PC-9 (cell line): ENCODE data around the gene MFN1. TPM values are rescaled to one million over a fixed set of nuclear protein-coding genes. Genes with fewer than 3 reads are reported as not detected.

ENCODE experiments used
- BruUV-seq: library from RNA; stranded (reverse); fragments of 400-500 nt; replicated peaks from 2 replicates; lab custom pipeline; 2021; lab: Mats Ljungman, UMichigan
- CTCF ChIA-PET: fragments of 300-600 bp; sonication (Branson Sonifier 250); formaldehyde crosslinking; loops from one replicate; lab custom pipeline; 2022; ENCODE audit warnings: antibody characterized with exemption; lab: Charles Lee
- POLR2A ChIA-PET: fragments of 300-600 bp; sonication (Branson Sonifier 250); formaldehyde crosslinking; loops from one replicate; lab custom pipeline; 2022; ENCODE audit warnings: antibody characterized with exemption; ENCODE audit not compliant: unreplicated experiment; lab: Charles Lee
- DNase-seq, 2 experiments: peaks; one replicate each; pipeline versions ENCODE4 v3.0.0 to v3.0.0-alpha.2; 2015 to 2022; ENCODE audit warnings: mixed read lengths in 1 of 2
- H2AFZ ChIP-seq: fragments of 200-600 bp; sonication (generic); 2 replicates; pipeline ENCODE4 v1.8.1; 2017; ENCODE audit warnings: antibody characterized with exemption
- H3F3A ChIP-seq: fragments of 200-600 bp; sonication (generic); 2 replicates; pipeline ENCODE4 v1.8.1; 2017; ENCODE audit warnings: antibody characterized with exemption, mild to moderate bottlenecking, low read depth; ENCODE audit not compliant: insufficient read depth
- H3K27ac ChIP-seq: fragments of 200-600 bp; sonication (generic); 2 replicates; pipeline ENCODE4 v1.6.1; 2016; ENCODE audit warnings: mixed run types
- H3K27me3 ChIP-seq: fragments of 200-600 bp; sonication (generic); 2 replicates; pipeline ENCODE4 v1.6.1; 2016; ENCODE audit warnings: low read depth, mixed run types; ENCODE audit not compliant: insufficient read depth
- H3K36me3 ChIP-seq: fragments of 200-600 bp; sonication (generic); 2 replicates; pipeline ENCODE4 v1.6.1; 2016; ENCODE audit warnings: low read depth, mixed run types
- H3K4me1 ChIP-seq: fragments of 200-600 bp; sonication (generic); replicated peaks from 2 replicates; pipeline ENCODE4 v1.6.1; 2016; ENCODE audit warnings: mixed run types; ENCODE audit not compliant: insufficient read depth
- H3K4me2 ChIP-seq: fragments of 200-600 bp; sonication (generic); 2 replicates; pipeline ENCODE4 v1.6.1; 2017; ENCODE audit warnings: mixed run types
- H3K4me3 ChIP-seq: fragments of 200-600 bp; sonication (generic); 2 replicates; pipeline ENCODE4 v1.6.1; 2016; ENCODE audit warnings: mixed run types
- H3K79me2 ChIP-seq: fragments of 200-600 bp; sonication (generic); 2 replicates; pipeline ENCODE4 v1.6.1; 2017; ENCODE audit warnings: low read depth, mixed run types
- H3K9me2 ChIP-seq: fragments of 200-600 bp; sonication (generic); 2 replicates; pipeline ENCODE4 v1.8.1; 2017; ENCODE audit warnings: mild to moderate bottlenecking; ENCODE audit not compliant: insufficient read depth
- H3K9me3 ChIP-seq: fragments of 200-600 bp; sonication (generic); 2 replicates; pipeline ENCODE4 v1.8.1; 2016; ENCODE audit warnings: low read depth; ENCODE audit not compliant: insufficient read depth
- H4K20me1 ChIP-seq: fragments of 200-600 bp; sonication (generic); 2 replicates; pipeline ENCODE4 v1.8.1; 2017; ENCODE audit not compliant: insufficient read depth
- CTCF ChIP-seq: fragments of 200-600 bp; sonication (generic); conservative IDR thresholded peaks from 2 replicates; pipeline ENCODE4 v1.6.1; 2017; ENCODE audit warnings: mixed run types, antibody characterized with exemption, mild to moderate bottlenecking, moderate library complexity
- EZH2 ChIP-seq: fragments of 200-600 bp; sonication (generic); IDR thresholded peaks from 2 replicates; pipeline ENCODE4 v1.8.0; 2017; ENCODE audit warnings: antibody characterized with exemption, low read depth
- intact Hi-C: fragments of 100-400 bp; cut with micrococcal nuclease; formaldehyde crosslinking; loops from one replicate; pipeline ENCODE4 v1.10.0; 2022; ENCODE audit not compliant: unreplicated experiment
- total RNA-seq: library from RNA; stranded (reverse); gene quantifications from 2 replicates; pipeline ENCODE4 v1.2.3, GENCODE V29; 2021

MFN1 gene
- total RNA-seq, 1 experiment from 2014 or later, result 69.1 TPM

GRCh38 chr3:179391906-179392305 is 44.4 kb downstream of the MFN1 start:
- H4K20me1 ChIP-seq, result 0 out of 2 replicates have a peak, but pooled peaks cover 3% of the 10 kb centered on the region
- TF ChIP-seq EZH2 (no peak), CTCF (no peak)
- H3K4me3 ChIP-seq, result no peak overlapping the region
- BruUV-seq, result no TSS peak
- H3K9me3 ChIP-seq, result no peaks in the 10 kb centered on the region
- no peak overlapping the region for H3K27ac ChIP-seq
- DNase-seq, result no peak
- H3K36me3 ChIP-seq, result peaks cover 44% of the 10 kb centered on the region
- CTCF ChIA-PET, result no interaction called here
- no peaks in the 10 kb centered on the region for H3K27me3 ChIP-seq
- H2AFZ ChIP-seq, result no peak overlapping the region
- intact Hi-C loops, result no loop called here
- POLR2A ChIA-PET, result no interaction called here
- H3K79me2 ChIP-seq, result no peaks in the 10 kb centered on the region
- no peak overlapping the region for H3K4me2 ChIP-seq
- no peaks in the 10 kb centered on the region for H3F3A ChIP-seq
- no peaks in the 10 kb centered on the region for H3K4me1 ChIP-seq
- H3K9me2 ChIP-seq, result no peaks in the 10 kb centered on the region

- POLR2A ChIA-PET, result no interaction called here
- no peaks in the 10 kb centered on the region for H3K4me1 ChIP-seq
- no peaks in the 10 kb centered on the region for H3K9me2 ChIP-seq
- CTCF ChIA-PET, result interaction anchor here (0.7 kb wide), 1 partner anchor 42 kb away, joined by 5 read pairs; no protein-coding TSS in a partner anchor
- no peaks in the 10 kb centered on the region for H3K36me3 ChIP-seq
- TF ChIP-seq EZH2, result no peak
- no peak for TF ChIP-seq CTCF
- H3K27me3 ChIP-seq, result no peaks in the 10 kb centered on the region
- no peaks in the 10 kb centered on the region for H3K79me2 ChIP-seq
- BruUV-seq, result no TSS peak
- H3K4me2 ChIP-seq, result no peak overlapping the region
- no peaks in the 10 kb centered on the region for H3F3A ChIP-seq
- H2AFZ ChIP-seq, result no peak overlapping the region
- H3K9me3 ChIP-seq, result no peaks in the 10 kb centered on the region
- H4K20me1 ChIP-seq, result 0 out of 2 replicates have a peak, but pooled peaks cover 3% of the 10 kb centered on the region
- no peak for DNase-seq
- no peak overlapping the region for H3K4me3 ChIP-seq
- no peak overlapping the region for H3K27ac ChIP-seq
- intact Hi-C loops, result no loop called here
These were observed 51.2 kb downstream of the MFN1 start for GRCh38 chr3:179398574-179399231.

- H3K27me3 ChIP-seq, result no peaks in the 10 kb centered on the region
- CTCF ChIA-PET, result no interaction called here
- H3K4me1 ChIP-seq, result no peaks in the 10 kb centered on the region
- DNase-seq, result no peak
- no peaks in the 10 kb centered on the region for H3K9me2 ChIP-seq
- H3K36me3 ChIP-seq, result no peaks in the 10 kb centered on the region
- BruUV-seq, result no TSS peak
- H2AFZ ChIP-seq, result no peak overlapping the region
- H4K20me1 ChIP-seq, result 0 out of 2 replicates have a peak, but pooled peaks cover under 1% of the 10 kb centered on the region
- no peak overlapping the region for H3K27ac ChIP-seq
- H3K79me2 ChIP-seq, result no peaks in the 10 kb centered on the region
- no peak overlapping the region for H3K4me3 ChIP-seq
- no peaks in the 10 kb centered on the region for H3F3A ChIP-seq
- no peak for TF ChIP-seq EZH2
- TF ChIP-seq CTCF, result no peak
- intact Hi-C loops, result no loop called here
- POLR2A ChIA-PET, result no interaction called here
- H3K4me2 ChIP-seq, result no peak overlapping the region
- H3K9me3 ChIP-seq, result no peaks in the 10 kb centered on the region
These were observed 54.1 kb downstream of the MFN1 start for GRCh38 chr3:179401561-179401960.
